ENCODE measurements around the gene PIGM. TPM values are rescaled to one million over a fixed set of nuclear protein-coding genes. Genes with fewer than 3 reads are reported as not detected.

Gene PIGM
- total RNA-seq: 1 to 10 TPM; 3.0 to 7.0 (median 4.3) TPM

- no peaks in the 10 kb centered on the region for H3K9me3 ChIP-seq
- peaks cover 0 to 34% (median 12%) of the 10 kb centered on the region in 4 donors for H3K4me1 ChIP-seq
- H3K27me3 ChIP-seq: no peaks in the 10 kb centered on the region
- peak within 1 kb of the TSS in 3 of 4 donors; percentile 53 to 80 (median 71) for H3K27ac ChIP-seq
- 0% methylated on average over 50 to 53 of the region's 60 CpGs for WGBS, 2 donors
- peak; percentile 85 to 93 for DNase-seq (ENCODE audit: low spot score in 2 of 2)
- H3K36me3 ChIP-seq: peaks cover 0 to 4% (median 0%) of the 10 kb centered on the region in 3 donors
- H3K4me3 ChIP-seq: peak within 1 kb of the TSS; percentile 52 to 72 (median 65)
- TF ChIP-seq POLR2A (IDR thresholded peaks at IDR 0.05): peak in 1 of 2 donors; percentile 48
- peak; percentile 47 to 83 for TF ChIP-seq EP300 (IDR thresholded peaks at IDR 0.05)
- peak in 2 of 5 experiments; percentile 19 to 38 for TF ChIP-seq CTCF (IDR thresholded peaks at IDR 0.05)
These were observed at the start of gene PIGM for GRCh38 chr1:160031365-160032164. TSS of gene PIGM (minus strand) at chr1:160031990. CDS start at chr1:160031739, 251 bp downstream.

GRCh38 chr1:160081261-160081936 is 49.6 kb upstream of the PIGM start, which contains the start of gene KCNJ9:
TSS of gene KCNJ9 (plus strand) at chr1:160081538. CDS start at chr1:160084031, 2,493 bp downstream.
- H3K4me1 ChIP-seq: peaks cover 0 to 24% (median 0%) of the 10 kb centered on the region in 4 donors
- H3K9me3 ChIP-seq: no peaks in the 10 kb centered on the region
- TF ChIP-seq EP300 (IDR thresholded peaks at IDR 0.05): no peak
- no peak for TF ChIP-seq POLR2A (IDR thresholded peaks at IDR 0.05)
- TF ChIP-seq CTCF (IDR thresholded peaks at IDR 0.05): no peak
- no peak within 1 kb of the TSS for H3K27ac ChIP-seq
- no peak within 1 kb of the TSS for H3K4me3 ChIP-seq
- peaks cover 0 to 48% of the 10 kb centered on the region in 2 donors for H3K27me3 ChIP-seq
- DNase-seq (ENCODE audit: low spot score in 2 of 2): no peak
- 18 to 19% methylated on average over 13 to 14 of the region's 14 CpGs for WGBS, 2 donors
- no peaks in the 10 kb centered on the region for H3K36me3 ChIP-seq

GRCh38 chr1:160080381-160081100 is 48.8 kb upstream of the PIGM start:
- WGBS, 2 donors: 67 to 72% methylated on average over 6 of the region's 6 CpGs

GRCh38 chr1:160079448-160079847 is 47.7 kb upstream of the PIGM start:
- WGBS, 2 donors: 76 to 83% methylated on average over 4 of the region's 4 CpGs
- Histone ChIP-seq H3K36me3 (no peaks in the 10 kb centered on the region), H3K27ac (no peak overlapping the region), H3K4me1 (peaks cover 0 to 14% (median 0%) of the 10 kb centered on the region in 4 donors), H3K27me3 (peaks cover 0 to 48% of the 10 kb centered on the region in 2 donors), H3K9me3 (no peaks in the 10 kb centered on the region), H3K4me3 (no peak overlapping the region)
- no peak for TF ChIP-seq EP300 (IDR thresholded peaks at IDR 0.05)
- TF ChIP-seq POLR2A (IDR thresholded peaks at IDR 0.05): no peak
- no peak for DNase-seq (ENCODE audit: low spot score in 2 of 2)

More at GRCh38 chr1:160080381-160081100, 48.8 kb upstream of the PIGM start:
- TF ChIP-seq POLR2A (IDR thresholded peaks at IDR 0.05): no peak
- no peak for TF ChIP-seq CTCF (IDR thresholded peaks at IDR 0.05)
- no peak for TF ChIP-seq EP300 (IDR thresholded peaks at IDR 0.05)
- DNase-seq (ENCODE audit: low spot score in 2 of 2): no peak
- Histone ChIP-seq H3K36me3 (no peaks in the 10 kb centered on the region), H3K4me1 (peaks cover 0 to 15% (median 0%) of the 10 kb centered on the region in 4 donors), H3K27ac (no peak overlapping the region), H3K4me3 (no peak overlapping the region), H3K27me3 (peaks cover 0 to 48% of the 10 kb centered on the region in 2 donors), H3K9me3 (no peaks in the 10 kb centered on the region)

GRCh38 chr1:160078512-160079195 is 46.9 kb upstream of the PIGM start:
- Histone ChIP-seq H3K27ac (peak overlapping the region in 1 of 4 donors; percentile 38), H3K27me3 (peaks cover 0 to 47% of the 10 kb centered on the region in 2 donors), H3K36me3 (no peaks in the 10 kb centered on the region), H3K9me3 (no peaks in the 10 kb centered on the region), H3K4me1 (peaks cover 0 to 8% (median 0%) of the 10 kb centered on the region in 4 donors), H3K4me3 (no peak overlapping the region)
- no peak for DNase-seq (ENCODE audit: low spot score in 2 of 2)
- TF ChIP-seq POLR2A (IDR thresholded peaks at IDR 0.05) (no peak), EP300 (IDR thresholded peaks at IDR 0.05) (no peak), CTCF (IDR thresholded peaks at IDR 0.05) (peak; percentile 59 to 82 (median 74))
- WGBS, 2 donors: 19 to 24% methylated on average over 8 of the region's 8 CpGs
